HEK293T (cell line): ENCODE results near the gene RNF44.

Experiments
- ARNT ChIP-seq: fragments of 450-650 bp; IDR thresholded peaks from 2 replicates; pipeline ENCODE4 v1.6.1; 2017; ENCODE audit warnings: mild to moderate bottlenecking
- BHLHE40 ChIP-seq: fragments of 450-650 bp; IDR thresholded peaks from 2 replicates; pipeline ENCODE4 v1.6.1; 2016; ENCODE audit warnings: mild to moderate bottlenecking, moderate library complexity, borderline replicate concordance
- CTBP1 ChIP-seq: fragments of 450-650 bp; IDR thresholded peaks from 2 replicates; pipeline ENCODE4 v1.6.1; 2016; ENCODE audit warnings: borderline replicate concordance
- FOXA1 ChIP-seq: fragments of 450-650 bp; IDR thresholded peaks from 2 replicates; pipeline ENCODE4 v1.6.1; 2016; ENCODE audit warnings: mild to moderate bottlenecking
- FOXK2 ChIP-seq: fragments of 450-650 bp; IDR thresholded peaks from 2 replicates; pipeline ENCODE4 v1.6.1; 2016; ENCODE audit warnings: mild to moderate bottlenecking
- SP1 ChIP-seq: fragments of 450-650 bp; IDR thresholded peaks from 2 replicates; pipeline ENCODE4 v1.6.1; 2017
- SUZ12 ChIP-seq: fragments of 450-650 bp; IDR thresholded peaks from 2 replicates; pipeline ENCODE4 v1.6.1; 2016; ENCODE audit warnings: mild to moderate bottlenecking
- TARDBP ChIP-seq: fragments of 450-650 bp; IDR thresholded peaks from 2 replicates; pipeline ENCODE4 v1.6.1; 2016
- ZNF384 ChIP-seq: fragments of 450-650 bp; IDR thresholded peaks from 2 replicates; pipeline ENCODE4 v1.6.1; 2016
- TF ChIP-seq, protein P1 (sequence below): fragments of 450-650 bp; IDR thresholded peaks from 2 replicates; pipeline ENCODE4 v1.6.1; 2016

DNA sequence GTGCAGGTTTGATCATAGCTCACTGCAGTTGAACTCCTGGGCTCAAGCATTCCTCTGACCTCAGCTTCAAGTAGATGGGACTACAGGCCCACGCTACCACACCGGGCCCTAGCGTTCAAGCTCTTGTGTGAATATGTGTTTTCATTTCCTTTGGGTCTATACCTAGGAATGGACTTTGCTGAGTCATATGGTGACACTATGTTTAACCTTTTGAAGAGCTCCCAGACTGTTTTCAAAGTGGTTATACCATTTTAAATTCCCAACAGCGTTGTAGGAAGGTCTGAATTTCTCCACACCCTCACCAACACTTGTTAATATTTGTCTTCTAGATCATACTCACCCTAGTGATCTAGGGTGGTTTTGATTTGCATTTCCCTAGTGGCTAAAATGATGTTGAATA is 55.5 kb downstream of the RNF44 start:
- TF ChIP-seq SP1 (no peak), BHLHE40 (no peak), ARNT (no peak), SUZ12 (no peak), CTBP1 (no peak), FOXK2 (no peak), FOXA1 (no peak), ZNF384 (no peak), TARDBP (no peak)
- TF ChIP-seq, protein P1, sequence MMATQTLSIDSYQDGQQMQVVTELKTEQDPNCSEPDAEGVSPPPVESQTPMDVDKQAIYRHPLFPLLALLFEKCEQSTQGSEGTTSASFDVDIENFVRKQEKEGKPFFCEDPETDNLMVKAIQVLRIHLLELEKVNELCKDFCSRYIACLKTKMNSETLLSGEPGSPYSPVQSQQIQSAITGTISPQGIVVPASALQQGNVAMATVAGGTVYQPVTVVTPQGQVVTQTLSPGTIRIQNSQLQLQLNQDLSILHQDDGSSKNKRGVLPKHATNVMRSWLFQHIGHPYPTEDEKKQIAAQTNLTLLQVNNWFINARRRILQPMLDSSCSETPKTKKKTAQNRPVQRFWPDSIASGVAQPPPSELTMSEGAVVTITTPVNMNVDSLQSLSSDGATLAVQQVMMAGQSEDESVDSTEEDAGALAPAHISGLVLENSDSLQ = no peak
